ENCODE results near the gene WNT7B.

The WNT7B gene

DNA sequence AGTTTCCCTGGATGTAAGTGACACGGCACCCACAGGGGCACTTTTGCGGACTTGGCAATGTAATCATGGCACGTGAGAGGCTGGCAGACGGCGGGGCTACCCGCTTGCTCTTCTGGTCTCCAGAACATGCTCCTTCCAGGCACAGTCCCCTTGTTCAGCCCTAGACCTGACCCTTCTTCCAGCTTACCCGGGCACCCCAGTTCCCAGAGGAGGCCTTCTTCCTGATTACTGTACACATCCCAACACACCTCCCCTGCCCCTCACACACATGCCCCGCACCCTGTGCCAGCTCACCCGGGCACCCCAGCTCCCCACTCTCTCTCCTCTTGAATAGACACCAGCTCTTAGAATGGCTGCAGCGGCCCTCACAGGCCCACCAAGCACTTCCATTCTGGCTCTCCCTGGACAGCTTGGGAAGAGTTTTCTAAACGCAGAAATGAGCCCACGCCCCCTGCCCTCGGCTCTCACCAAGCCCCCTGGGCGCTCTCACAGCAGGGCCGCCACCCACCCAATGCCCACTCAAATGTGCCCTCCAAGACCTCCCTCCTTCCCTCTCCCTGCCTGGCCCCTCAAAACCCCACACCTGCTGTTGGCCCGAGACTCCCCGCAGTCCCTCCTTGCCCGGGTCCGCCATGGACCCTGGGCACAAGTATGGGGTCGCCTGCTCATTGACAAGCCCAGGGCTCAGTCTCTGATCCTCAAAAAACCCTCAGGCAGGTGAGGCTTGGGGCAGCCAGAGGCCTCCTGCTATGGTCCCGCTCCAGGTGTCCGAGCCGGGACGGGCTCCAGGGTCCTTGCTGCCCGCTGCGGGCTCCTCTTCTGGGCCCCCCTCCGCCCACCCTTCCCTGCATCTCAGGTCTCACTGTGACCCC, 88.5 kb downstream of the WNT7B start:
- in situ Hi-C loops (cut with MboI; ENCODE audit: low pct_unique_long_range_greater_than_20kb, low sequenced_read_pairs) = no loop called here
- no peak for DNase-seq

GRCh38 chr22:45887202-45888131, 89.5 kb downstream of the WNT7B start:
- in situ Hi-C loops (cut with MboI; ENCODE audit: low pct_unique_long_range_greater_than_20kb, low sequenced_read_pairs) = no loop called here
- DNase-seq = no peak

- no peak for DNase-seq
- in situ Hi-C loops (cut with MboI; ENCODE audit: low pct_unique_long_range_greater_than_20kb, low sequenced_read_pairs) = no loop called here
These were observed 90.4 kb downstream of the WNT7B start for GRCh38 chr22:45886540-45886939.

GRCh38 chr22:45885941-45886395, 91.0 kb downstream of the WNT7B start:
- in situ Hi-C loops (cut with MboI; ENCODE audit: low pct_unique_long_range_greater_than_20kb, low sequenced_read_pairs) = no loop called here
- DNase-seq = no peak

DNA sequence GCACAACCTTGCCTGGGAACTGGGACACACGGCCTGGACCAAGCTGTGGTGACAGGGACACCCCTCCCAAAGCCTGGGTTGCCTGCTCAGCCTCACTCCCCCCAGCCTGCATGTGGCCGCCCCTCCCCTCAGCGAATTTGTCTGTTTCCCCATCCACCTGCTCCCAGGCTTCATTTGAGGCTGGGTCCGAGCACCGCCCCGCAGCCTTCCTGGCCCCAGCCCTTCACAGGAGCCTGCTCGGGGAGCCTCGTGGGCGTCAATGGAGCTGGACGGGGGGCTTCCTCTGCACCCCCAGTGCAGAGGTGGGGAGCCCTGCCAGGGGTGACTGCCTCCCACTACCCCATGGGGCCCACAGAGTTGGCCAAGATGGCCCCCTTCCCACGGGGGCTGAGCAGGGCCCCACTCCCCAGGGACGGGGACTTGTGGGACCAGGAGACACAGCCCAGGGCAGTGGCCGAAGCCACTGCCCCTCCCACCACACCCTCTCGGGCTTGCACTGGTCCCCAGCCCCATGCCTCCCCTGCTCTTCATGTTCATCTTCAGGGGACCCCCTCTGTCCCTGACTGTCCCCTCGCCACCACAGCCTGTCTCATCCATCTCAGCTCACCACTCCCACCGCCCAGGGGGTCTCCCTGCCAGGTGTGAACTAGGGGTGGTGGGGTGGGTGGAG, 91.7 kb downstream of the WNT7B start:
- no peak for DNase-seq
- in situ Hi-C loops (cut with MboI; ENCODE audit: low pct_unique_long_range_greater_than_20kb, low sequenced_read_pairs) = no loop called here

GRCh38 chr22:45884201-45885062, 92.5 kb downstream of the WNT7B start:
- no peak for DNase-seq
- in situ Hi-C loops (cut with MboI; ENCODE audit: low pct_unique_long_range_greater_than_20kb, low sequenced_read_pairs) = no loop called here

DNA sequence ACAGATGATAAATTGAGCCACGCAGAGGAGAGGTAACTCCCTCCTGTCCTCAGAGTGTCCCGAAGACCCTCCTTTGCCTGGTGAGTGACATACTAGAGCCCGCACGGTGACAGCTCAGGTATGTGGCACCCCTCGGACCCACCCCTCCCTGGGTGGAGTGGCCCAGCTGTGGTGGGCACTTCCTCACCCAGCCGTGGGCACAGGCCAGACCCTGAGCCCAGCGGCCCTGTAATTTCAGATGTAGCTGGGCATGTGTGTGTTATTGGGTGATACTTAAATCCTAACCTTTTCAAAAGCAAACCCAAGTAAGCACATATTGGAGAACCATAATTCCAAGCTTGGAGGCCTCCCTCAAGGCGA, 93.2 kb downstream of the WNT7B start:
- no peak for DNase-seq
- in situ Hi-C loops (cut with MboI; ENCODE audit: low pct_unique_long_range_greater_than_20kb, low sequenced_read_pairs) = no loop called here

DNA sequence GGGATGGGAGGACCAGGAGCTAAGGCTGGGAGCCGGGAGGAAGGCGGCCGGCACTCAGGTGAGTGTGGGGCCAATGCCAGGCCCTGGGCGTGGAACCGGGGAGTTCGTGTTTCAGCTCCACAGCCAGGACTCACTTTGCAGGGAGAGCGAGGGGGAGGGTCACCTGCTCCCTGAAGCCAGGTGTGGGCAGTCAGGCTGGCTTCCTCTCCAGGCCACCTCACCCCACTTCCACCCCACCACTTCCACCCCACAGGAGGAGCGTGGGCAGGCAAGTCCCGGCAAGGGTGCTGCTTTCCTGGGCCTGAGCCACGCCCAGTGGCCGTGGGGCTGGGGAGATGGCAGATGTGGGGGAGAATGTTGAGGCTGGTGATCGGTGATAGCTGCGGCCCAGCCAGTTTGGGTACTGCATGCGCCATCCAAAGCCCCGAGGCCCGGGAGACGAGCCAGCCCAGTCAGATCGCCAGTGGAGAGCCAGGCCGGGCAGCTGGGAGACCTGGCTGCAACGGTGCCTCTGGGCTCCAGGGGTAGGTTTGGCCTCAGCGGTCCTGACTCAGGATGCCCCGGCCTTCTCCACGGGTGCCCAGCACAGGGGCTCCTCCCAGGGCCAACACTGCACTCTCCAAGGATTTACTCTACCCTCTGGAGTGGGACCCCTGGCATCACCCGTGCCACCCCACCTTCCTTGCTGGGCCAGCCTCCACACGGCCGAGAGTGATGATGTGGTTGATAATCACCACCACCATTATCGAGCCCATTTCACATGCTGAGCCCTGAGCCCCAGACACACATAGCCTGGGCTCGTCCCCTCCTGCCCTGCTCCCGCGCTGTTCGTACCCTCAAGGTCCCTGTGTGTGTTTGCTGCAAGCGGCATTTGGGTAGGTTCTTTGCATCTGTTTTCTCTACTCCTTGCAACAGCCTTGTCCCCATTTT, 93.8 kb downstream of the WNT7B start:
- DNase-seq = no peak
- in situ Hi-C loops (cut with MboI; ENCODE audit: low pct_unique_long_range_greater_than_20kb, low sequenced_read_pairs) = no loop called here

- DNase-seq = no peak
- in situ Hi-C loops (cut with MboI; ENCODE audit: low pct_unique_long_range_greater_than_20kb, low sequenced_read_pairs) = no loop called here
These were observed 95.5 kb downstream of the WNT7B start for GRCh38 chr22:45881524-45881875.

- in situ Hi-C loops (cut with MboI; ENCODE audit: low pct_unique_long_range_greater_than_20kb, low sequenced_read_pairs) = no loop called here
These were observed 96.0 kb downstream of the WNT7B start for GRCh38 chr22:45880716-45881523.

DNA sequence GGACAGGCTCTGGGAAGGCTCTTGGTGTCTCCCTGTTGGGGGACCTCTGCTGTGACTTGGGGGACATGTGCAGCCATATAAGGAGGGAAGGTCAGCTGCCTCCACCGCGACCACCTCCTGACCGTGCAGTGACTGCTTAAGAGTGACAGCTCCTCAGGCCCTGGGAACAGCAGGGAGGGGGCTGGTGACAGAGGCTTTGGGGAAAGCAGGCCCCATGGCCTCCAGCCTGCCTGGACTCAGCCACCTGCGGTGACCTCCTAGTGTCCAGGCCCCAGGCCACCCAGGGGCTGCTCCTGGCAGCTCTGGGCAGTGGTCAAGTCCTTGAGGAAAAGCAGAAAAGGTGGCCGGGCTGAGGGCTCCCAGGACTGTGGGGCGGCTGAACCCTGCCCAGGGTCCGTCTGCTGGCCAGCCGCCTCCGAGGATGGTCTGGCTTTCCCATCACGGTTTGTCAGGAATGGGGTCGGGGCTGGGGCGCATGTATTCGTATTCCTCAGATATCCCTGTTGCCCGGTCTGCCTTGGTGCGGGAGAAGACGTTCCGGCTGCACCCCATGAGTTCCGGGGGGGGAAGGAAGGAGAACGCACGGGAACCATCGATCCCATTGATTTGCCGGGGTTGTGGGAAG, 96.8 kb downstream of the WNT7B start:
- no peak for DNase-seq
- in situ Hi-C loops (cut with MboI; ENCODE audit: low pct_unique_long_range_greater_than_20kb, low sequenced_read_pairs) = no loop called here

More at GRCh38 chr22:45880716-45881523, 96.0 kb downstream of the WNT7B start:
- no peak for DNase-seq

- DNase-seq = no peak
These were observed 97.4 kb downstream of the WNT7B start for GRCh38 chr22:45879552-45879949.

DNA sequence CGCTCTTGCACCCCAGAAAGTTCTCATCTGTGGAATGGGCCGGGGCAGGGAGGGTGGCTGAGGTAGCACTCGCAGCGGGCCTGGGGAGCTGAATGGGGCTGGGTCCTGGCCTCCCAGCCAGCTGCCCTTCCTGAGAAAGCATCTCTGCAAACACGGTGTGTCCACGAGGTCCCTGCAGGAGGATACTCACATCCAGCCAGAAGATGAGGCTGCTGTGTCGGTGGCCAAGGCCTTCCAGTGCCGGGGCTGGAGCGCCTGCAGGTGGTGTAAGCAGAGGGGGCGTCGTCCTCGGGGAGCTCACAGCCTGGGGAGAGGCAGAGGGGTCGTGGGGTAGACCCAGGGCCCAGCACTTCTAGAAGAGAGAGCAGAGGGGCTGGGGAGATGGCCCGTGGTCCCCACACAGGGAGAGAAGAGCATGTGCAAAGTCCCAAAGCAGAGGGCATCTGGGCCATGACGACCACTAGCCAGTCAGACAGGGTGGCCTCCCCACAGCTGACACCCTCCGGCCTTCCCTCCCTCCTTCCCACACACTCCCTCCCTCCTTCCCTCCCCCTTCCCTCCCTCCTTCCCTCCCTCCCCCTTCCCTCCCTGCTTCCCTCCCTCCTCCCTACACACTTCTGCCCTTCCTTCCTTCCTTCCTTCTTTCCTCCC, 97.9 kb downstream of the WNT7B start:
- in situ Hi-C loops (cut with MboI; ENCODE audit: low pct_unique_long_range_greater_than_20kb, low sequenced_read_pairs) = no loop called here

More at GRCh38 chr22:45879552-45879949, 97.4 kb downstream of the WNT7B start:
- in situ Hi-C loops (cut with MboI; ENCODE audit: low pct_unique_long_range_greater_than_20kb, low sequenced_read_pairs) = no loop called here

DNA sequence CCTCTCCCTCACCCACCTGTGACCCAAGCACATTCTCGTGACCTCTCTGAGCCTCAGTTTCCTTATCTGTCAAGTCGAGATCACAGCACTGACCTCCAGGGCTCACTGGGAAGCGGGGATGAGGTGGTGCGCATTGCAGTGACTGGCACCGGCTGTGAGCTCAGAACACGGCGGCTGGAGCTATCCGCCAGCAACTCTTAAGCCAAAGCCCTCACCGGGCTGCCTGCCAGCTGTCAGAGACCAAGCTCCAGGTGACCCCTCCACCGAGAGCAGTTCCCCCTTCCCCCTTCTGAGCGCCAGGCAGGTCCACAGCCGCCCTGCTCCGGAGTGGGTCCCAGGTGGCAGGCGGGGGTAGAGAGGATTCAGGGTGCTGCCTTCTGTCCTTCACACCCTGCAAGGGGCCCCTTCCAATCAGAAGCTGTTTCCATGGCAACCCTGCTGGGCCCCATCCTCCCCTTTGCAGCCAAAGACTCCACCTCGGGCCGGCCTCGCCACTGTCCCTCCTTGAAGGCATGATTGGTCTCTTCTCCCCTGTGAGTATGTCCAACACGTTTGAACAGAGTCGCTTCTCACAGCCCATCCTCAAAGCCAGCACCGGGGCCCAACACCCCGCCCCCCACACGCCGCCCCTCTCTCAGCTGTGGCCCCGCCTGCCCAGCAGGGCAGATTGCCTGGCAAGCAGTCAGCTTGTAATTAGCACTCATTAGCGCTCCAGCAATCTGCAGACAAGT, 98.7 kb downstream of the WNT7B start:
- in situ Hi-C loops (cut with MboI; ENCODE audit: low pct_unique_long_range_greater_than_20kb, low sequenced_read_pairs) = no loop called here
- no peak for DNase-seq

More for the DNA sequence above, 97.9 kb downstream of the WNT7B start:
- no peak for DNase-seq

GRCh38 chr22:45877651-45878050, 99.3 kb downstream of the WNT7B start:
- in situ Hi-C loops (cut with MboI; ENCODE audit: low pct_unique_long_range_greater_than_20kb, low sequenced_read_pairs) = no loop called here
- DNase-seq = no peak

GRCh38 chr22:45877036-45877380, 100.0 kb downstream of the WNT7B start:
- in situ Hi-C loops (cut with MboI; ENCODE audit: low pct_unique_long_range_greater_than_20kb, low sequenced_read_pairs) = no loop called here
- no peak for DNase-seq
